ENCODE results near the gene MKRN1.

DNA sequence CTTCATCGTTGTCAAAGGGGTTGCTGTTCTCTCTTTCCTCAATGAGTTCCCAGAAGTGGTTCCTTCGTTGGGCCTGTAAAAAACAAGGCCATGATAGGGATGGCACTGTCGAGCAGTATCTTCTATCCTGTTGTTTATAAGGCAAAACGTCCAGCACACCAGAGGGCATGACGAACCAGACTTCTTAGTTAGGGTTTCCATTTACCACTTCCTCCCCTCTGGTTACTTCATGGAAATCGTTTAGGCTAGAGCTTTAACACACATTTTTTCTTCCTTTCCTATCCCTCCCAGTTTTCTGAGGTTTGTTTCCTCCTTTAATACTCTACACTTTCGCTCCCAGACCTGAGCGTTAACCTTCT is 24.7 kb downstream of the MKRN1 start:
- TF ChIP-seq, protein P1, sequence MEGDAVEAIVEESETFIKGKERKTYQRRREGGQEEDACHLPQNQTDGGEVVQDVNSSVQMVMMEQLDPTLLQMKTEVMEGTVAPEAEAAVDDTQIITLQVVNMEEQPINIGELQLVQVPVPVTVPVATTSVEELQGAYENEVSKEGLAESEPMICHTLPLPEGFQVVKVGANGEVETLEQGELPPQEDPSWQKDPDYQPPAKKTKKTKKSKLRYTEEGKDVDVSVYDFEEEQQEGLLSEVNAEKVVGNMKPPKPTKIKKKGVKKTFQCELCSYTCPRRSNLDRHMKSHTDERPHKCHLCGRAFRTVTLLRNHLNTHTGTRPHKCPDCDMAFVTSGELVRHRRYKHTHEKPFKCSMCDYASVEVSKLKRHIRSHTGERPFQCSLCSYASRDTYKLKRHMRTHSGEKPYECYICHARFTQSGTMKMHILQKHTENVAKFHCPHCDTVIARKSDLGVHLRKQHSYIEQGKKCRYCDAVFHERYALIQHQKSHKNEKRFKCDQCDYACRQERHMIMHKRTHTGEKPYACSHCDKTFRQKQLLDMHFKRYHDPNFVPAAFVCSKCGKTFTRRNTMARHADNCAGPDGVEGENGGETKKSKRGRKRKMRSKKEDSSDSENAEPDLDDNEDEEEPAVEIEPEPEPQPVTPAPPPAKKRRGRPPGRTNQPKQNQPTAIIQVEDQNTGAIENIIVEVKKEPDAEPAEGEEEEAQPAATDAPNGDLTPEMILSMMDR (IDR thresholded peaks at IDR 0.05) = no peak
- no peak for TF ChIP-seq POLR2AphosphoS5 (IDR thresholded peaks at IDR 0.05)
- no peak for TF ChIP-seq EP300 (IDR thresholded peaks at IDR 0.05; ENCODE audit: low read depth)
- TF ChIP-seq POLR2A (IDR thresholded peaks at IDR 0.05) = no peak

Measured in transverse colon (tissue), 4 donors.